HG02884 (cell line): ENCODE results near the gene TRIM9.

ENCODE experiments used
- ATAC-seq: cut with Tn5 transposase; IDR thresholded peaks from one replicate; pipeline ENCODE4 v1.9.1; 2021; ENCODE audit warnings: mild to moderate bottlenecking, moderate library complexity; ENCODE audit not compliant: unreplicated experiment

TRIM9 gene

DNA sequence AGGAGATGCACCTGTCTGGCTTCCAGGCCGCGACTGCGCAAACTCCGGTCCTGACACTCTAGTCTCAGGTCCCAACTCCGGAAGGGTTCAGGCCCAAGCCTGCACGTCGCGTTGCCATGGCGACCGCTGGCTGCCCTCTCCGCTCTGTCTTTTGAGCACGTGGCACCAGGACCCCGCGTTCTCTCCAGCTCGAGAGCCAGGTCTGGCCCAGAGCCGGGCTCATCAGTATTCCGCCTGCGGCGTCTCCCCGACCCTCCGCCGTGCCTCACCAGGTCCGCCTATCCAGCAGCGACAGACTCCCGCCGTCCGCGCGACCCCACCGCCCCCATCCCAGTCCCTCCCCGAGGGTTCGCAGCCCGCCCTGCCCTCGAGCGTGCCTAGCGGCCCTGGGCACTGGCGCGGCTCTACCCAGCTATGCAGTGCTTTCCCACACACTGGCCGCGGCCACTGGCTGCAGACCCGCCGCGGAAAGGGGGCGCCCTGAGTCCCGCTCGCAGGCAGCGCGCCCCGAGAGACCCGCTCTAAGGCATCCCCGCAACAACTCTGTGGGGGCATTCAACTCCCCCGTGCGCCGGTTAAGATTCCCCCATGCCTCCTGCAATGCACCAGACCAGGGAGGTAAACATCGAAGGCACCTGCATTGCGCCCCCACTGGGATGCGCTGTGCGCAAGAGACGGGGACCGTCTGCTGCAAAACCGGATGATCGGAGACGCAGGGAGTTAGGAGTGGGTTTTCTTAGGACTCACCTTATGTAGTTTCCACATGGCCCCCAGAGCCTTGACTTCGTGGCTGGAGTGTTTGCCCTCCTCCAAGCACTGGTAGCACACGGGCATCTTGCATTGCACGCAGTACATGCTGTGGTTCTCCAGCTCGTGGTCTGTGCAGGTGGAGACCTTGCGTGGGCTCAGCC lies 1.3 kb downstream of the TRIM9 start:
- ATAC-seq, result no peak

DNA sequence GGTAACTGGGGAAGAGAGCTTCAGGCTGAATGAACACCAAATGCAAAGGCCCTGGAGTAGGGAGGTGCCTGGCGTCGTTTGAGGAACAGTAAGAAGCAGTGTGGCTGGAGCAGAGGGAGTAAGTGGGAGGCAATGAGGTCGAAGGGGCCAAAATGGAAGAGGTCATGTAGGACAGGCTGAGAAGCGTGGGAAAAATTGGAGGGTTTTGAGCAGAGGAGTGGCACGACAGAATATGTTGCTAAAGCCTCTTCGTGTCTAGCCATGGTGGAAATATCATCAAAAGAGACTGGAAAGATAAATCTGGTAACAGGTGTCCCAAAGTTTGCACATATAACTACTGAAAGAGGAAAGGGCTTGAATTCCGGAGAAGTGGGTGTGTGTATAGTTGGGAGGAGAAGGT lies 1.9 kb downstream of the TRIM9 start:
- ATAC-seq, result no peak

DNA sequence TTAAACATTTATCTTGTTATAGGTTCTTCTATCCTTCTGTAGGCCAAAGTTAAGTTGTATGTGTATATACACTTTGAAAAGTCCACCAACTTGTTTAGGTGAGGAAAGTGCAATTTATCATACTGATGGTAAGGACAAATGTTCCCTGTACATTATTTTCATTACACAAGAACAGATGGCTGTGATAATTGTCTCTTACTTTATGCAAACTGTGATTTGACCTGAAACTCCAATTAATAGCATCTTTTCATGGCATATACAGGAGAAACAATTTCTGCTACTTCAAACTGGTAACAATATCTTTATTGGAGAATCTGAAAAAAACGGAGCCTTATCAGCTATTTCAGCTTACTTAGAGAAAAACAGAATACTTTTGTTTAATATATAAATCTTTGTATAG lies 5.6 kb downstream of the TRIM9 start:
- no peak for ATAC-seq

DNA sequence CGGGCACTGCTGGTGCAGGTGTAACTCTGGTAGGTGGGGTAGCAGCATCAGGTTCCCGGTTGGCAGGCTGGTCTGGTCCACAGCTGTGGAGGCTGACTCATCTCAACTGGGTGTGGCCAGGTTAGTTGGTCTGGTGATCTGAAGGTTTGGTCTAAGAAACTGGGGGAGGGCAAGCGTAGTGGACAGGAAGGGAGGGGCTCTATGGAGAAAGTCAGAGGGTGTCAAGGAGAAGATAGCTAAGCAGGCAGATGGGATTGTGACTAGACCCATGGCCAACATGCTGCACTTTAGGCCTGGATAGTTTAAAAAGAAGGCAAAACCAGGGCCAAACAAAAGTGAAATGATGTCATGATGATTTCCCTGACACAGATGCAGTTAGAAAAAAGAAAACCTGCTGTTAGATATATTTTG lies 7.9 kb downstream of the TRIM9 start:
- ATAC-seq, result no peak

DNA sequence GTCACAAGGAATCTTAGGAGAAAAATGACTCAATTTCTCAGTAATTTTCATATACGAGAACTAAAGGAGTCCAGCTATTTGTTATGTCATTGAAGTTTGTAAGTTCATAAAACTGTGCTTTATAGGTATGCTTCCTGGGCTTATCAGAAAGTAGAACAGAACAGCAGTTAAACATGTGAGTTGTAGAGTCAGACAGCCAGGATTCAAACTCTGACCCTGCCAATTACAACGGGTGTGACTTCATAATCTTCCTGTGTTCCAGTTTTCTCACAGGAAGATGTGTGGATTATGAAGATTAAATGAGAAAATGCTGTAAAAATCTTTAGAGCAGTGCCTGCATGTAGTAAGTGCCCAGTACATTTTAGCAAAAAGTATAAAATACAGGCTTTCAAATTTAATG lies 8.9 kb downstream of the TRIM9 start:
- no peak for ATAC-seq

DNA sequence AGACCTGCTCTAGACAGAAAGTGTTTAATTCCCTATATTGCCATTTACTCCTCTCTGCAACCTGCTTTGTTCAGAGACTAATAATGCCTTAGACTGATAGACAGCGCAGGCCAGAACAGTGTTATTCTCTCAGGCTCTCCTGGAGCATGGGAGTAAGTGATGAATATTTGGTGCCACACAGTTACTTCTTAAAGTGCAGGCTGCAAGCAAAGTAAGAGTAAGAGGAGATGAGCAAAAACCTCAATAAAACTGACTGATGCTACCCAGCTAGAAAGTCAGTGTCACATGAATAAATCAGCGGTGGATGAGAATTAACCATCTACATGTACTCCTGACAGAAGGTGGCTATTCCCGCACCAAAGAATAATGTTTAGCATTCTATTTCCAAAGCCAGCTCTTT lies 9.9 kb downstream of the TRIM9 start:
- ATAC-seq, result no peak

DNA sequence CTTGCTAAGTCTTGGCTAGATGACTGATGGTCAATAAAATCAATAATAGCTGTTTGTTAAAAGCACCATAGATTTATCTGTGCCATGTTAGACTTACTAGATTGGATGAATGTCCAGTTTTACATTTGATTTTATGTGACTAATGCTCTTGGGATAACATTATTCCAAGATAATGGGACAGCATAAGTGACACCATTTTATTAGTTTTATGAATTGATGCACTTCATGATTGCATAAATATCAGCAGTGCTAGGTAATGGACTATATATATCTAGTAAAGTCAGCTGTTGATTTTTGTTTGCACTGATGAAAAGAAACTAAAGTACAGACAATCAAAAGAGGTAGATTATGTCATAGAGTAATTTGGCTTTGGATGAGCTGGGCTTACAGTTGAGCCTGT lies 10.4 kb downstream of the TRIM9 start:
- ATAC-seq, result no peak

DNA sequence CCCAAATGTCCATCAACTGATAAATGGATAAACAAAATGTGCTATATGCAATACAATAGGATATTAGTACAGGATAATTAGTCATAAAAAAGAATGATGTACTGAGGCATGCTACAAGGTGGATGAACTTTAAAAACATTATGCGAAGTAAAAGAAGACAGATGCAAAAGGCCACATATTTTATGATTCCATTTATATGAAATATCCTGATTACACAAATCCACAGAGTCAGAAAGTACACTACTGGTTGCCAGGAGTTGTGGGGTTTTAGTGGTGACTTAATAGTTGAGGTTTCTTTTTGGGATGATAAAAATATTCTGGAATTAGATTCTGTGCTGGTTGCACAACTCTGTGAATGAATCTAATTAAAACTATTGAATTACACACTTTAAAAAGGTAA lies 12.6 kb downstream of the TRIM9 start:
- no peak for ATAC-seq

DNA sequence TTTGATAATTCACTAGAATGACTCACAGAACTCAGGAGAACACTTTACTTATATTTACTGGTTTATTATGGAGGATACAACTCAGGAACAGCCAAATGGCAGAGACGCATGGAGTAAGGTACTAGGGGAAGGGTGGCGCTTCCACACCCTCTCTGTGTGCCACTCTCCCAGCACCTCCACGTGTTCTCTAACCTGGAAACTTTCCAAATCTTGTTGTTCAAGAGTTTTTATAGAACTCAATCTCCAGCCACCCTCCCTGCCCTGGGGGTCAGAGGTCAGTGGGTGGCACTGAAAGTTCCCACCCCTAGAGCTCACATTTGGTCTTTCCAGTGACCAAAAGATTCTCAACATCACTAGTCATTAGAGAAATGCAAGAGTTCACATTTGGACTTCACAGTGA lies 13.2 kb downstream of the TRIM9 start:
- ATAC-seq, result no peak

DNA sequence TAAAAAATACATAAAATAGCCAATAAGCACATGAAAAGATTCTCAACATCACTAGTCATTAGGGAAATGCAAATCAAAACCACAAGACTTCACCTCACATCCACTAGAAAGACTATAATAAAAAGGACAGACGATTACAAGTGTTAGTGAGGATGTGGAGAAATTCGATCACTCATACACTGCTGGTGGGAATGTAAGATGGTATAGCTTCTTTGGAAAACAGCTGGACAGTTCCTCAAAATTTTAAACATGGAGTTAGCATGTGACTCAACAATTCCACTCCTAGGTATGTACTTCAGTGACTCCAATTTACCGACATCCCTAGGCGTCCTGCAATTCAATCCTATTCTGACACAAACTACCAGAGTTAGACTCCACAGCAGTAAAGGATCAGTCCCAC lies 13.7 kb downstream of the TRIM9 start:
- no peak for ATAC-seq

DNA sequence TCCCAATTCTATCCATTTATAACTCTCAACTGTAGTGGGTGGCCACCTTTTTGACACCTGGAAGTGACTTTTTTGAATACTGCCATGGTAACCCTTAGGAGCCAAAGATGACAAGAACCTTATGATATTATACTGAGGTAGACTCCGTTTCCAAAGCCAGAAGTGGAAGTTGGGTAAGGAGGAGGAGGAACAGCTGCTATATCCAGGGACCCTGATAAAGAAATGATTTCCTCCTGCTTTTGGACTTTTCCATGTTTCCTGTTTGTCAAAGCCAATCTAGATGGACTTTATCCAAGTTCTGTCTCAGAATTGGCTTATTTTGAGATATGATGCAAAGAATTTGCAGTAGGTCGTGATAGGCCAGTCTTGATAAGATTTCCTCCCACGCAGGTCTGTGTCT lies 14.3 kb downstream of the TRIM9 start:
- no peak for ATAC-seq

DNA sequence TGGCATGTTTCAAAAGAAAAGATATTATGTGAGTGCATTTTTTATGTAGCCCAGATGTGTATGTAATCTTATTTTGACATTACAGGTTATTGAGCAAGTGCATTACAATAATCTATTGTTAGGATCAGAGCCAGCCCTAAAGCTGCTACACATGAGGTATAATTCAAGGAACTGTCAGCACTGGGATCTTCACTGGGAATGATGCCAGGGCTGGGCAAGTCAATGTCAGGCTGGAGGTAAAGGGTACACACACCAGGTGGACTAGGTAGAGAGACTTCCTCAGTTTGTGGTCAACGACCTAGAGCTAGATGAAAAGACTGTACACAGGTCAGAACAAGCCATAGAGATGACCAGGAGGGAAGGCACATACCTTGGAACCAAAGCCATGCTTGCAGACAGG lies 15.4 kb downstream of the TRIM9 start:
- ATAC-seq, result no peak

DNA sequence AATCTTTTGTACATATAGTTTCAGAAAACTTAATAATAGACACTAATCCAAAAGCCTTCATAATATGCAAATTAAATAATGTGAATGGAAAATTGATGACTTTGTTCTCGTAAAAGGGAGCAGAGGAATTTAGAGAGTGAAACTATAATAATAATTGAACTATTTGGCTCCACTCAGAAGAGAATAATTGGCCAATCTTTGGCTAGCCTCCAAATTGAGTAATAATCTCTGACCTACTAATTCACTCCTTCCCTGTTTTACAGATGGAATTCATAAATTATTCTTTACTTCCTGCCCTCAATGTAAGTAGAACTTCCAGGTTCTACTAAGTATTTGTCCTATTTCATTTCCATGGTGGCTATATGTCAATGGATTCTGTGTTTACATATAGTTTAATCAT lies 15.8 kb downstream of the TRIM9 start:
- no peak for ATAC-seq

DNA sequence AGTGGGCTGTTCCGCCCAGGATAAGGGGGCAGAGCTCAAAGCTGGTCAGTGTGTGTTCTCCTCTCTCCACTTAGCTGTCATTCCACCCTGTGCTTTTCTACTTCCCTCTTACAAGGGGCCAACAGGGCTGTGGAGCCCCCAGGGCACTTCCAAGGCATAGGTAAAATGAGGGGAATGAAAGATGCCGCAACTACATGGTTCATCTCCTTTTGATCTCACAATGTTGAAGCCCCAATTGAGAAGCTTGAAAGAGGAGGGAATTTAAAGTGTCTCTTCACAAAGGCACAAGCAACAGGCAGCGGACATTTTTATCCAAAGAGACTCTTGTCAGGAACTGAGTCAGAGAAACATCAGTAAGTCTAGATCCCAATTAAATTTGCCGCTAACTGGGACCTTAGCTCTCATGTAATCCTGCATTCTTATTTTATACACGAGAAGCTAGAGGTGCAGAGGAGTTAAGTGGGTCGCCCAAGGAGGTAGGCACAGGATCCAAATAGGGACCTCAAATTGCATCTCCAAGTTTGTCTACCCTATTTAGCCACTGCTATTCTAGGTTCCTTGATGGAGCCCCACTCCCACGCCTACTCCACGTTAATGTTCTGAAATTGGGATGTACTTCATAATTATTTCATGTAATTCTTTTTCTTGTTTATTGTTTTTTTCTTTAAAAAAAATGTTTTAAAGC lies 20.1 kb downstream of the TRIM9 start:
- ATAC-seq, result no peak

DNA sequence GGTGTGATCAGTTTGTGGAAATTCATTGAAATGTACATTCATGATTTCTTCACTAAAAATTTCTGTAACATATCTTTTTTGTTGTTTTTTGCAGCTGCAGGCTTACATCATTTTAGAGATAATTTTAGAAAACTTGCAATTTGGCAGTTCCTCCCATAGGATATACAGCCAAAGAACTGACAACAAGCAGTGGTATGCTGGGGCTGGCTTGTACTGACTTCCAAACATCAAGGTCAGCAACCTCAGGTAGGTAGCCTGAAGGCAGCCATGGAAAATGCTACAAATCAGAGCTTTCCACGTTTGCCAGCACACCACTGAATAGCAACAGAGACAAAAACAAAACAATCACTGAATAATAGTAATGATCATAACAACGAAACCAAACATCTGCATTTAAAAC lies 21.2 kb downstream of the TRIM9 start:
- ATAC-seq, result no peak

DNA sequence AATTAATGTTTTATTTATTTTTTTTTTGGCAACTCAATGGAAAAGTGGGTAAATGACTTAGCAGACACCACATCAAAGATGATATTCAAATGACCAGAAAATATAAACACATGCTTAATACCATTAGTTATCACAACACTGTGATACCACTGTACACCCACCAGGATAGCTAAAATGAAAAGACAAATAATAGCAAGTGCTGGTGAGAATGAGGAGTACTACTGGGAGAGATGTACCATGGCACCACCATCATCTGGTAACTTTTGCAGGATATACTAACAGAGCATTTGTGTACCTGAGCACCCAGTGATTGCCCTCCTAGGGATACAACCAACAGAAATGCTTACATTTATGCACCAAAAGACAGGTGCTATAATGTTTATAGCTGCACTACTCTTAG lies 21.9 kb downstream of the TRIM9 start:
- no peak for ATAC-seq

DNA sequence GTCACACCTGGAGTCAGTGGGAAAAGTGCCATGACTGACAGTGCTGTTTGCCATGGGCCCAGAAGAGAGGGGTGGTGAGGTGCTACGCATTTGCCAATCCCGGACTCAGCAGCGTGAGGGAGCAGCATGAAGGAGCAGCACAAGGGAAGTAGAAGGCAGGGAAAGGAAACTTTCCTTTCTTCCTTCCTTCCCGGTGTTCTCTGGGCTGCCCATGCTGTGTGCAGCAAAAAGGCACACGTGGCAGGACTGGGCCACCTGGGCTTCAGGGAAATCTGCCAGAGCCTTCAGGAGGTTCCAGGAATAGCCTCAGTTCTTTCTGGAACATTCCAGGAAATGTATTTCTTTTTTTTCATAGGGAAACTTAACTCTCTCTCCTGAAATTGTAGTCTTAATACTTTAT lies 23.0 kb downstream of the TRIM9 start:
- ATAC-seq, result no peak

DNA sequence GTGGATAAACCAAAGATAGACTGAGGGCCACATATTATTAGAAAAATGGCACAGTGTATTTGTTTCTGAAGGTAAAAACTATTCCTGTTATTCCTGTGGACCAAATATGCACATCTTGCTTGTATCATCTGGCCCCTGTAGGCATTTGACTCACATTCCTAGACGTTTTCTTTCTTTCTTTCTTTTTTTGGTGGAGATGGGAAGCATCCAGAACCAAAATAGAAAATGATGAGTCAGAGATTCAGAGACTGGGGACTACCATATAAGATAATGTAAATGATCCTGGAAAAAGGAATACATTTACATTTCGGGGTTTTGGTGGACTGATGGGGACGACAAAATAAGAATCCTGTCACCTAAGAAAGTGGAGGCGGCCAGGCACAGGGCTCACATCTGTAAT lies 24.2 kb downstream of the TRIM9 start:
- no peak for ATAC-seq

DNA sequence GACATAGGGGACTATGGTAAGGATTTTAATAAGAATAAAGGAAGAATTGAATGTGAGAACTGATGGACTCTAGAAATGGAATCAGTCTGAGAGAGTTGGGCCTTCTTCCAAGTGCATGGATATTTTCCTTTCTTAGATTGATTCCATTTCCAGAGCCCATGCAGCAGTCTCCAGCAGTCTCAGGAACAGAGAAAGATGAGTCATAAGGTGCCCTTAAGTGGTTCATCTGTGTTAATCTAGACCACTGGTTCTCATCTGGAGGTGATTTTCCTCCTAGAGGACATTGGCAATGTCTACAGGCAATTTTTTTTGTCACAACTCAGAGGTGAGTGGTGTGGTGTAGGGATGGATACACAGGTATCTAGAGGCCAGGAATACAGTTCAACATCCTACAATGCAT lies 25.9 kb downstream of the TRIM9 start:
- no peak for ATAC-seq

DNA sequence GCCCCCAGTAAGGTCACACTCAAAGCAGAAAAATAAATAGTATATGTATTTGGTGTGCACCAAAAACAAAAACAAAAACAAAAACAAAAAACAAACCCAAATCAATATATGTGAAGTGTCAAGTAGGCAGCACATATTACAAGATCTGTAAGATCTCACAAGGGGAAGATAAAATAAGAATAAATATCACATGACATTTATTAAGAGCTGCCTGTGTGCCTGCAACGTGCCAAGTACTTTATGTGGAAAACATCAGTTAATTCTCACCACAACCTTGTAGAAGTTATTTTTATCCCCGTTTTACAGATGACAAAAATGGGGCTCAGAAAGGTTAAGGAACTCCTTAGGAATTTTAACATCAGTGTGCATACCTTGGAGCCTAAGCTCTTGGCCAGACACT lies 26.6 kb downstream of the TRIM9 start:
- ATAC-seq, result no peak

DNA sequence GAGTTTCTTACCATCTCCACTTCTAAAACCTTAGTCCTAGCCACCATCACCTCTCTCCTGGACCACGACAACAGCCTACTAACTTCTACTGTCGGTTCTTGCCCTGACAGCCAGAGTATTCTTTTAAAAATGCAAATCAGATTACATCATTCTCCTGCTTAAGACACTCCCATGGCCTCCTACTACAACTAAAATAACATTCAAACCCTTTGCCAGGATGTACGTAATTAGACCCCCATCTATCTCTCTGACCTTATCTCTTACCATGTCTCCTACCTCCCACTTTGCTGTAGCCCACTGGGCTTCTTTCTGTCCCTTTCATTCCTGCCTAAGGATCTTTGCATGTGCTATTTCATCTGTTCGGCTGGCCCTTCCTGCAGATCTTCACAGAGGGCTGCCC lies 27.6 kb downstream of the TRIM9 start:
- ATAC-seq, result no peak

DNA sequence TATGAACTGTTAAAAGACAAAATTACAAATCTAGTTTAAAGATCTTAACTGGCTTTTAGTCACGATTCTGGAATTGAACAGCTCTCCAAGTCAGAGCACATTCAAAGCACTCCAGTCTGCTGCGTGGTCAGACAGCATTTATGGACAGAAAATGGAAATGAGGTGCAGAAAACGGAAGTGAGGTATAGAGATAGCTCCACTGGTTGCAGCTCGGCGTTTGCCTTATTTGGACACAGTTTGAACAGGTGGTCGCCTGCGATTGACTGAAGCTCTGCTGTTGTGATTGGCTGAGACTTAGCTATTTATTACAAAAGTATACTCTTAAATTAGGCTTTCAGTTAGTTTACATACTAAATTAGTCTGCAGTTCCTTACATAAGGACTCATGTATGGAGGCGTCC lies 28.3 kb downstream of the TRIM9 start:
- no peak for ATAC-seq

DNA sequence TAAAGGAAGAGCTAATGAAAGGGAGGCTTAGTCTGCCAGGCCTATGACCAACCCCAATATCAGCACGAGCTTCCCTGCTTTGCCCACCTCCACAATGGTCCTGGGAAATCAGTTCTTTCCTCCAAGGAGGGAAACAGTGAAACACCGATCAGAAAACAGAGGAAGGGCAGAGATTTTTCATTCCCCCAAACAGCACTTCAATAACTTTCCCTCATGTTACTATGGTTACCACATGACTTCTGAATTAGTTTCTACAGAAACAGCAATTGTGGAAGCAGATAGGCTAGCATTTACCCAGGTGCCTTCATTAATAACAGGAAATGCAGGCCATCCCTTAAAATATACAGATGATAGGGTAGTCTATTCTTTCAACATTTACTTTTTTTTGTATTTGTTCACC lies 35.9 kb downstream of the TRIM9 start:
- no peak for ATAC-seq
